Osteoblast (primary cell): ENCODE data around the gene CSDE1. TPM values are rescaled to one million over a fixed set of nuclear protein-coding genes. Genes with fewer than 3 reads are reported as not detected.

ENCODE experiments used
- DNase-seq: peaks from one replicate; pipeline ENCODE4 v3.0.0; 2011; ENCODE audit warnings: low spot score, mixed read lengths; ENCODE audit not compliant: insufficient read length; ENCODE audit errors: missing footprints
- H2AFZ ChIP-seq: 2 replicates; pipeline ENCODE4 v1.6.0; 2011; ENCODE audit warnings: mild to moderate bottlenecking, low read length
- H3K27ac ChIP-seq: 2 replicates; pipeline ENCODE4 v1.5.1; 2011; ENCODE audit warnings: mild to moderate bottlenecking, low read depth, low read length, moderate library complexity
- H3K27me3 ChIP-seq: 2 replicates; pipeline ENCODE4 v1.6.0; 2012; ENCODE audit warnings: mild to moderate bottlenecking, control low read depth, inconsistent platforms, low read length, moderate library complexity; ENCODE audit not compliant: insufficient read depth
- H3K36me3 ChIP-seq: 2 replicates; pipeline ENCODE4 v1.5.1; 2011; ENCODE audit warnings: mild to moderate bottlenecking, low read length, control low read depth, moderate library complexity; ENCODE audit not compliant: insufficient read depth
- H3K4me1 ChIP-seq: 2 replicates; pipeline ENCODE4 v1.5.1; 2011; ENCODE audit warnings: mild to moderate bottlenecking, low read length, control low read depth, moderate library complexity; ENCODE audit not compliant: insufficient read depth
- H3K4me2 ChIP-seq: 2 replicates; pipeline ENCODE4 v1.6.0; 2011; ENCODE audit warnings: mild to moderate bottlenecking, low read length; ENCODE audit not compliant: insufficient read depth
- H3K4me3 ChIP-seq: fragments of 200-600 bp; sonication (generic); 3 replicates; pipeline ENCODE4 v1.5.1; 2012; ENCODE audit warnings: mild to moderate bottlenecking, low read length, inconsistent platforms; ENCODE audit not compliant: insufficient read depth
- H3K79me2 ChIP-seq: 2 replicates; pipeline ENCODE4 v1.6.0; 2012; ENCODE audit warnings: mild to moderate bottlenecking, low read length, control low read depth, inconsistent platforms; ENCODE audit not compliant: insufficient read depth
- H3K9me3 ChIP-seq: 2 replicates; pipeline ENCODE4 v1.5.1; 2011; ENCODE audit warnings: low read depth, low read length, control low read depth
- H4K20me1 ChIP-seq: 2 replicates; pipeline ENCODE4 v1.6.0; 2012; ENCODE audit warnings: mild to moderate bottlenecking, low read length, control low read depth; ENCODE audit not compliant: insufficient read depth
- total RNA-seq: library from RNA; depleted of rRNA; stranded (reverse); fragments of >200 nt; gene quantifications from 2 replicates; pipeline ENCODE4 v1.2.3, GENCODE V29; 2012
- TF ChIP-seq, protein P1 (sequence below): IDR thresholded peaks from 2 replicates; pipeline ENCODE4 v1.5.1; 2011; ENCODE audit warnings: mild to moderate bottlenecking, low read depth, low read length, moderate library complexity; ENCODE audit errors: extremely low read depth

The CSDE1 gene
- total RNA-seq, 1 donor, result 599 TPM

DNA sequence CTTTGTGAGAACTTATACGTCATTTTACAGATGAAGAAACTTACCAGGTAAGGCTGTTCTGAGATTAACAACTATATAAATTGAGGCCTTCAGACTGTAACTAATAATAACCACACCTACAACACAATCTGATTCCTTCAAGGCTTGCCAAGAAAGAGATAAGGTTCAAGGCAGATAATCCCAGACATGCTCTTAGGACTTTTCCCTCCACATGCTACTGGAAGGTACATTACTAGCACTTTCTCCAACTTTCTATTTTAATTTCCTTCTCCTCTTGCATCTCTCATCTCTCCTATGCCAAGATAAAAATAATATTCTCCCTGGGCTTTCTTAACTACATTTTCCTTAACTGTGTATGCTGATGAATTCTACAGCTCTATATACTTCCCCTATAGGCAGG, 22.3 kb downstream of the CSDE1 start:
- no peak overlapping the region for H3K4me2 ChIP-seq
- H3K27ac ChIP-seq, result no peak overlapping the region
- DNase-seq, result no peak
- TF ChIP-seq, protein P1, sequence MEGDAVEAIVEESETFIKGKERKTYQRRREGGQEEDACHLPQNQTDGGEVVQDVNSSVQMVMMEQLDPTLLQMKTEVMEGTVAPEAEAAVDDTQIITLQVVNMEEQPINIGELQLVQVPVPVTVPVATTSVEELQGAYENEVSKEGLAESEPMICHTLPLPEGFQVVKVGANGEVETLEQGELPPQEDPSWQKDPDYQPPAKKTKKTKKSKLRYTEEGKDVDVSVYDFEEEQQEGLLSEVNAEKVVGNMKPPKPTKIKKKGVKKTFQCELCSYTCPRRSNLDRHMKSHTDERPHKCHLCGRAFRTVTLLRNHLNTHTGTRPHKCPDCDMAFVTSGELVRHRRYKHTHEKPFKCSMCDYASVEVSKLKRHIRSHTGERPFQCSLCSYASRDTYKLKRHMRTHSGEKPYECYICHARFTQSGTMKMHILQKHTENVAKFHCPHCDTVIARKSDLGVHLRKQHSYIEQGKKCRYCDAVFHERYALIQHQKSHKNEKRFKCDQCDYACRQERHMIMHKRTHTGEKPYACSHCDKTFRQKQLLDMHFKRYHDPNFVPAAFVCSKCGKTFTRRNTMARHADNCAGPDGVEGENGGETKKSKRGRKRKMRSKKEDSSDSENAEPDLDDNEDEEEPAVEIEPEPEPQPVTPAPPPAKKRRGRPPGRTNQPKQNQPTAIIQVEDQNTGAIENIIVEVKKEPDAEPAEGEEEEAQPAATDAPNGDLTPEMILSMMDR, result no peak
- no peak overlapping the region for H3K4me3 ChIP-seq
- no peaks in the 10 kb centered on the region for H3K27me3 ChIP-seq
- H3K9me3 ChIP-seq, result no peaks in the 10 kb centered on the region
- H3K36me3 ChIP-seq, result peaks cover 86% of the 10 kb centered on the region
- H2AFZ ChIP-seq, result no peak overlapping the region
- no peaks in the 10 kb centered on the region for H3K4me1 ChIP-seq
- peaks cover 27% of the 10 kb centered on the region for H4K20me1 ChIP-seq
- peaks cover 88% of the 10 kb centered on the region for H3K79me2 ChIP-seq

DNA sequence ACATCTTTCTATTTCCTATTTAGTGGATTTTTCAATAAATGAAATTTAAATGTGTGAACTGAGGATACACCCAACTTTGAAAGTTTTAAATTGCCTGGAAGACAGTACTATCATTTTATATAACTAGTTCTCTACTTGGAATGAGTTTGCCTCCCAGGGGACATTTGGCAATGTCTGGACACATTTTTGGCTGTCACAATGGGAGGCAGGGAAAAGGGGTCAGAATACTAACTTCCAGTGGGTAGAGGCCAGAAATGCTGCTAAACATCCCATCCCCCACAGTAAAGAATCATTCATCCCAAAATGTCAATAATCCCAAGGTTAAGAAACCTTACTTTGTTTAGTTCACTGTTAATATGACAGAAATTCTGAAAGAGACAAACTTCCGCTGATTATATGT, 28.0 kb downstream of the CSDE1 start:
- no peak overlapping the region for H3K4me3 ChIP-seq
- H3K4me1 ChIP-seq, result no peaks in the 10 kb centered on the region
- H3K36me3 ChIP-seq, result peaks cover 89% of the 10 kb centered on the region
- peaks cover 12% of the 10 kb centered on the region for H4K20me1 ChIP-seq
- H3K79me2 ChIP-seq, result peaks cover 67% of the 10 kb centered on the region
- H2AFZ ChIP-seq, result no peak overlapping the region
- TF ChIP-seq, protein P1, result no peak
- H3K27me3 ChIP-seq, result no peaks in the 10 kb centered on the region
- no peak overlapping the region for H3K4me2 ChIP-seq
- no peaks in the 10 kb centered on the region for H3K9me3 ChIP-seq
- no peak for DNase-seq
- H3K27ac ChIP-seq, result no peak overlapping the region

DNA sequence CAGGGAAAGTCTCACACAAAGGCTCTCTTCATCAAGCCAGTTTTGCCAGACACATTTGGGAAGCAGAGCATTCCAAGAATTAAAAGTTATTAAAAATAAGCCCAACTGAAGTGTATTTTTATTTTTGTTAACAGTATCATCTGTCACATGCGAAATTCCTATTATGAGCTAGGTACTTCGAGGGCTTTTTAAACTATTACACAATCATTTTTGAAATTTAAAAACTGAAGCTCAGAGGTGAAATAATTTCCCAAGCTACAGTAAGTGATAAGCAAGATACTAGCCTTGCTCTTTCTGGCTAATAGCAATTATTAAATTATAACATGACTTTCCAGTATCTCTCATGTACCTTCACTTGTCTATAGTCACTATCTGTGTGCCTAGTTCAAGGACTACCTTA, 29.2 kb downstream of the CSDE1 start:
- no peak overlapping the region for H3K27ac ChIP-seq
- H3K9me3 ChIP-seq, result no peaks in the 10 kb centered on the region
- no peak for DNase-seq
- H4K20me1 ChIP-seq, result peaks cover 12% of the 10 kb centered on the region
- peaks cover 56% of the 10 kb centered on the region for H3K79me2 ChIP-seq
- H3K4me2 ChIP-seq, result no peak overlapping the region
- no peaks in the 10 kb centered on the region for H3K27me3 ChIP-seq
- no peak overlapping the region for H2AFZ ChIP-seq
- TF ChIP-seq, protein P1, result no peak
- no peak overlapping the region for H3K4me3 ChIP-seq
- peaks cover 89% of the 10 kb centered on the region for H3K36me3 ChIP-seq
- no peaks in the 10 kb centered on the region for H3K4me1 ChIP-seq

DNA sequence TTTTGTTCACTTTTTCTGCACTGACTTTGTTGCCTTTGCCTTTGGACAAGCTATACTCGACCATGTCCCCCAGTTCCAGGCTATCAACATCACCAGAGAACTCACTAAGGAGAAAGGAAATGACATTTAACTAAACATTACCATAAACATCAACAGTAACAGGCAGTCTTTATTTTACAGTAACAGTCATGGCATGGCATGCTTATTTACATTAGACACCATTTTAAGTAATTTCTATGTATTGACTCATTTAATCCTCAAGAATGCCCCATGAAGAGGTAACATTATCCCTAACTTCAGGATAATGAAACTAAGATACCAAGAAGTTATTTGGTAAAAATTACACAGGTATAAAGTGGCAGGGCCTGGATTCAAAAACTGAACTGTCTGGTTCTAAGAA, 32.6 kb downstream of the CSDE1 start:
- Histone ChIP-seq H2AFZ (no peak overlapping the region), H3K36me3 (peaks cover 89% of the 10 kb centered on the region), H3K9me3 (no peaks in the 10 kb centered on the region), H3K4me3 (no peak overlapping the region), H3K79me2 (peaks cover 32% of the 10 kb centered on the region), H3K27ac (no peak overlapping the region), H4K20me1 (peaks cover 7% of the 10 kb centered on the region), H3K4me2 (no peak overlapping the region), H3K27me3 (no peaks in the 10 kb centered on the region), H3K4me1 (peaks cover 4% of the 10 kb centered on the region)
- TF ChIP-seq, protein P1, result no peak
- peak; percentile 6 for DNase-seq
